HUES48 (cell line): Measurements from ENCODE around the gene FAHD1.

Experiments
- H3K27ac ChIP-seq: one replicate; pipeline ENCODE4 v1.7.0; 2013; ENCODE audit warnings: low read depth, low read length, inconsistent platforms
- H3K27me3 ChIP-seq: 2 replicates; pipeline ENCODE4 v1.6.1; 2013; ENCODE audit warnings: mild to moderate bottlenecking, low read length; ENCODE audit not compliant: control insufficient read depth, insufficient read depth
- H3K36me3 ChIP-seq: 2 replicates; pipeline ENCODE4 v1.6.1; 2013; ENCODE audit warnings: low read length; ENCODE audit not compliant: control insufficient read depth, insufficient read depth
- H3K4me1 ChIP-seq: 2 replicates; pipeline ENCODE4 v1.6.1; 2013; ENCODE audit warnings: mild to moderate bottlenecking, low read length; ENCODE audit not compliant: control insufficient read depth, insufficient read depth
- H3K4me3 ChIP-seq: 2 replicates; pipeline ENCODE4 v1.5.1; 2013; ENCODE audit warnings: mild to moderate bottlenecking, low read depth, low read length
- H3K9ac ChIP-seq: 2 replicates; pipeline ENCODE4 v1.6.1; 2013; ENCODE audit warnings: mild to moderate bottlenecking, low read depth, low read length, moderate library complexity
- H3K9me3 ChIP-seq: 2 replicates; pipeline ENCODE4 v1.6.1; 2013; ENCODE audit warnings: low read length; ENCODE audit not compliant: control insufficient read depth, insufficient read depth

The FAHD1 gene

GRCh38 chr16:1826691-1827573, at the start of gene FAHD1, which contains the start of gene HAGH:
Gene FAHD1 (plus strand): TSS chr16:1827206. CDS start chr16:1827239, 33 bp downstream.
Gene HAGH (minus strand): TSS chr16:1826825. CDS start chr16:1826787, 38 bp downstream.
- Histone ChIP-seq H3K9ac (peak within 1 kb of the TSS; percentile 79), H3K27ac (peak within 1 kb of the TSS; percentile 84), H3K4me1 (peaks cover 6% of the 10 kb centered on the region; the same call in 1 of the 2 replicates), H3K4me3 (peak within 1 kb of the TSS; percentile 95), H3K27me3 (no peaks in the 10 kb centered on the region), H3K36me3 (peaks cover 14% of the 10 kb centered on the region; the same call in 1 of the 2 replicates), H3K9me3 (no peaks in the 10 kb centered on the region)

- H3K27ac ChIP-seq, result no peak overlapping the region
- no peak overlapping the region for H3K9ac ChIP-seq
- peaks cover 33% of the 10 kb centered on the region for H3K36me3 ChIP-seq
- H3K9me3 ChIP-seq, result no peaks in the 10 kb centered on the region
- no peak overlapping the region for H3K4me3 ChIP-seq
- H3K27me3 ChIP-seq, result no peaks in the 10 kb centered on the region
- H3K4me1 ChIP-seq, result peaks cover 4% of the 10 kb centered on the region; the same call in 1 of the 2 replicates
Observed at GRCh38 chr16:1777375-1778199, 49.4 kb upstream of the FAHD1 start.

- Histone ChIP-seq H3K9me3 (no peaks in the 10 kb centered on the region), H3K9ac (no peak overlapping the region), H3K27me3 (no peaks in the 10 kb centered on the region), H3K27ac (no peak overlapping the region), H3K4me3 (no peak overlapping the region), H3K36me3 (peaks cover 33% of the 10 kb centered on the region), H3K4me1 (peaks cover 4% of the 10 kb centered on the region; the same call in 1 of the 2 replicates)
Observed at GRCh38 chr16:1778200-1779179, 48.5 kb upstream of the FAHD1 start.

GRCh38 chr16:1779234-1779701, 47.7 kb upstream of the FAHD1 start:
- H3K27ac ChIP-seq, result no peak overlapping the region
- H3K36me3 ChIP-seq, result peaks cover 33% of the 10 kb centered on the region
- no peak overlapping the region for H3K9ac ChIP-seq
- no peaks in the 10 kb centered on the region for H3K9me3 ChIP-seq
- H3K4me3 ChIP-seq, result no peak overlapping the region
- H3K4me1 ChIP-seq, result peaks cover 4% of the 10 kb centered on the region; the same call in 1 of the 2 replicates
- no peaks in the 10 kb centered on the region for H3K27me3 ChIP-seq

GRCh38 chr16:1779741-1780676, 47.0 kb upstream of the FAHD1 start:
- peaks cover 33% of the 10 kb centered on the region for H3K36me3 ChIP-seq

GRCh38 chr16:1780677-1781072, 46.3 kb upstream of the FAHD1 start:
- Histone ChIP-seq H3K4me3 (peak overlapping the region; percentile 79; the same call in 1 of the 2 replicates), H3K9me3 (no peaks in the 10 kb centered on the region), H3K27me3 (no peaks in the 10 kb centered on the region), H3K36me3 (peaks cover 28% of the 10 kb centered on the region), H3K27ac (no peak overlapping the region), H3K9ac (no peak overlapping the region), H3K4me1 (peaks cover 4% of the 10 kb centered on the region; the same call in 1 of the 2 replicates)

More at GRCh38 chr16:1779741-1780676, 47.0 kb upstream of the FAHD1 start:
- Histone ChIP-seq H3K9me3 (no peaks in the 10 kb centered on the region), H3K4me1 (peaks cover 4% of the 10 kb centered on the region; the same call in 1 of the 2 replicates), H3K27ac (no peak overlapping the region), H3K9ac (no peak overlapping the region), H3K27me3 (no peaks in the 10 kb centered on the region), H3K4me3 (no peak overlapping the region)

- peak overlapping the region; percentile 65; the same call in 1 of the 2 replicates for H3K9ac ChIP-seq
- H3K4me3 ChIP-seq, result peak overlapping the region; percentile 79
- H3K36me3 ChIP-seq, result peaks cover 24% of the 10 kb centered on the region; the same call in 1 of the 2 replicates
- peak overlapping the region; percentile 77 for H3K27ac ChIP-seq
- H3K27me3 ChIP-seq, result no peaks in the 10 kb centered on the region
- peaks cover 4% of the 10 kb centered on the region; the same call in 1 of the 2 replicates for H3K4me1 ChIP-seq
- H3K9me3 ChIP-seq, result no peaks in the 10 kb centered on the region
Observed at GRCh38 chr16:1781254-1781653, 45.8 kb upstream of the FAHD1 start.

- H3K27me3 ChIP-seq, result no peaks in the 10 kb centered on the region
- peak overlapping the region; percentile 65; the same call in 1 of the 2 replicates for H3K9ac ChIP-seq
- peaks cover 20% of the 10 kb centered on the region for H3K36me3 ChIP-seq
- H3K4me3 ChIP-seq, result peak overlapping the region; percentile 79
- no peaks in the 10 kb centered on the region for H3K9me3 ChIP-seq
- H3K27ac ChIP-seq, result peak overlapping the region; percentile 77
- peaks cover 4% of the 10 kb centered on the region; the same call in 1 of the 2 replicates for H3K4me1 ChIP-seq
Observed at GRCh38 chr16:1781758-1782407, 45.1 kb upstream of the FAHD1 start.
